HEK293 (cell line): ENCODE results near the gene SLC25A11.
A peak's percentile ranks its signal among the peaks of the same experiment; 100 is the strongest.

Source experiments
- CTCF ChIA-PET: fragments of 350-600 bp; formaldehyde crosslinking; extraction: SDS; loops from one replicate; lab custom pipeline; 2021; ENCODE audit warnings: antibody characterized with exemption; lab: Yijun Ruan, JAX
- POLR2A ChIA-PET: fragments of 300-600 bp; formaldehyde crosslinking; extraction: SDS; loops from one replicate; lab custom pipeline; 2020; ENCODE audit warnings: antibody characterized with exemption, inconsistent platforms; lab: Yijun Ruan, JAX
- H3K27ac ChIP-seq: fragments of 200-500 bp; sonication (Bioruptor generic); 2 replicates; pipeline ENCODE4 v1.5.1; 2014; ENCODE audit warnings: low read depth, low read length, control low read depth, inconsistent platforms; ENCODE audit errors: extremely low read depth
- H3K36me3 ChIP-seq, 2 experiments: fragments of 200-500 bp in 1 of 2; sonication (Bioruptor generic) in 1 of 2; 1 replicate in 1 of 2; 2 replicates in 1 of 2; pipeline ENCODE4 v1.5.1; 2014 to 2017; ENCODE audit warnings: inconsistent platforms in 2 of 2, low read length in 2 of 2; ENCODE audit not compliant: control insufficient read depth in 2 of 2, insufficient read depth in 1 of 2
- H3K4me1 ChIP-seq: fragments of 200-500 bp; sonication (Bioruptor generic); 2 replicates; pipeline ENCODE4 v1.5.1; 2014; ENCODE audit warnings: mild to moderate bottlenecking, low read length, inconsistent platforms; ENCODE audit not compliant: control insufficient read depth, insufficient read depth
- H3K4me3 ChIP-seq: 2 replicates; pipeline ENCODE4 v1.5.1; 2011; ENCODE audit warnings: low read depth, mild to moderate bottlenecking, control low read depth, low read length, moderate library complexity
- H3K9me3 ChIP-seq: fragments of 200-500 bp; sonication (Bioruptor generic); 2 replicates; pipeline ENCODE4 v1.5.1; 2014; ENCODE audit warnings: low read depth, low read length, inconsistent platforms; ENCODE audit not compliant: control insufficient read depth, insufficient read depth
- CTCF ChIP-seq: fragments of 450-650 bp; formaldehyde crosslinking; IDR thresholded peaks from 2 replicates; pipeline ENCODE4 v1.5.1; 2016; ENCODE audit warnings: missing biosample characterization, missing genetic modification characterization
- EGR2 ChIP-seq: fragments of 450-650 bp; formaldehyde crosslinking; IDR thresholded peaks from 2 replicates; pipeline ENCODE4 v1.5.1; 2016; ENCODE audit warnings: low read depth, missing biosample characterization, missing genetic modification characterization
- GLI2 ChIP-seq: fragments of 450-650 bp; formaldehyde crosslinking; IDR thresholded peaks from 2 replicates; pipeline ENCODE4; 2017; ENCODE audit warnings: missing biosample characterization, missing genetic modification characterization, low read depth, borderline replicate concordance
- GLI4 ChIP-seq: fragments of 450-650 bp; formaldehyde crosslinking; IDR thresholded peaks from 2 replicates; pipeline ENCODE4 v1.5.1; 2016; ENCODE audit warnings: missing biosample characterization, missing genetic modification characterization
- OSR2 ChIP-seq: fragments of 450-650 bp; formaldehyde crosslinking; IDR thresholded peaks from 2 replicates; pipeline ENCODE4 v1.5.1; 2016; ENCODE audit warnings: missing biosample characterization, missing genetic modification characterization
- REPIN1 ChIP-seq: fragments of 450-650 bp; formaldehyde crosslinking; IDR thresholded peaks from 2 replicates; pipeline ENCODE4 v1.5.1; 2017; ENCODE audit warnings: missing biosample characterization, missing genetic modification characterization, low read depth
- YY1 ChIP-seq: fragments of 450-650 bp; formaldehyde crosslinking; IDR thresholded peaks from 2 replicates; pipeline ENCODE4 v1.5.1; 2018; ENCODE audit warnings: missing biosample characterization, missing genetic modification characterization
- ZBTB11 ChIP-seq: fragments of 450-650 bp; formaldehyde crosslinking; conservative IDR thresholded peaks from 2 replicates; pipeline ENCODE4 v1.5.1; 2016; ENCODE audit warnings: low read depth, missing biosample characterization, missing genetic modification characterization
- ZBTB17 ChIP-seq: fragments of 450-650 bp; formaldehyde crosslinking; IDR thresholded peaks from 2 replicates; pipeline ENCODE4 v1.5.1; 2016; ENCODE audit warnings: missing biosample characterization, missing genetic modification characterization
- ZFHX2 ChIP-seq: fragments of 450-650 bp; formaldehyde crosslinking; conservative IDR thresholded peaks from 2 replicates; pipeline ENCODE4 v1.5.1; 2016; ENCODE audit warnings: missing biosample characterization, missing genetic modification characterization
- ZNF10 ChIP-seq: fragments of 450-650 bp; formaldehyde crosslinking; IDR thresholded peaks from 2 replicates; pipeline ENCODE4 v1.5.1; 2017; ENCODE audit warnings: missing biosample characterization, missing genetic modification characterization
- ZNF133 ChIP-seq: fragments of 450-650 bp; formaldehyde crosslinking; IDR thresholded peaks from 2 replicates; pipeline ENCODE4 v1.5.1; 2016; ENCODE audit warnings: missing biosample characterization, missing genetic modification characterization
- ZNF2 ChIP-seq: fragments of 450-650 bp; formaldehyde crosslinking; IDR thresholded peaks from 2 replicates; pipeline ENCODE4 v1.5.1; 2016; ENCODE audit warnings: missing biosample characterization, missing genetic modification characterization
- ZNF214 ChIP-seq: fragments of 450-650 bp; formaldehyde crosslinking; IDR thresholded peaks from 2 replicates; pipeline ENCODE4 v1.5.1; 2017; ENCODE audit warnings: missing biosample characterization, mild to moderate bottlenecking, missing genetic modification characterization, borderline replicate concordance
- ZNF324 ChIP-seq: fragments of 450-650 bp; formaldehyde crosslinking; IDR thresholded peaks from 2 replicates; pipeline ENCODE4 v1.5.1; 2016; ENCODE audit warnings: missing biosample characterization, missing genetic modification characterization
- ZNF335 ChIP-seq: fragments of 450-650 bp; formaldehyde crosslinking; conservative IDR thresholded peaks from 2 replicates; pipeline ENCODE4 v1.5.1; 2016; ENCODE audit warnings: missing biosample characterization, missing genetic modification characterization
- ZNF354C ChIP-seq: fragments of 450-650 bp; formaldehyde crosslinking; IDR thresholded peaks from 2 replicates; pipeline ENCODE4 v1.5.1; 2016; ENCODE audit warnings: missing biosample characterization, missing genetic modification characterization, low read depth, borderline replicate concordance
- ZNF510 ChIP-seq: fragments of 450-650 bp; formaldehyde crosslinking; IDR thresholded peaks from 2 replicates; pipeline ENCODE4 v1.5.1; 2018; ENCODE audit warnings: mild to moderate bottlenecking, missing genetic modification characterization, missing biosample characterization; ENCODE audit not compliant: insufficient replicate concordance
- ZNF521 ChIP-seq: fragments of 450-650 bp; formaldehyde crosslinking; IDR thresholded peaks from 2 replicates; pipeline ENCODE4 v1.5.1; 2017; ENCODE audit warnings: missing biosample characterization, mild to moderate bottlenecking, missing genetic modification characterization
- ZNF530 ChIP-seq: fragments of 450-650 bp; formaldehyde crosslinking; IDR thresholded peaks from 2 replicates; pipeline ENCODE4 v1.5.1; 2016; ENCODE audit warnings: low read depth, missing biosample characterization, missing genetic modification characterization
- ZNF549 ChIP-seq: fragments of 450-650 bp; IDR thresholded peaks from 2 replicates; pipeline ENCODE4 v1.5.1; 2018; ENCODE audit warnings: missing biosample characterization, missing genetic modification characterization, mild to moderate bottlenecking, inconsistent platforms, moderate library complexity
- ZNF555 ChIP-seq: fragments of 450-650 bp; formaldehyde crosslinking; conservative IDR thresholded peaks from 2 replicates; pipeline ENCODE4 v1.5.1; 2017; ENCODE audit warnings: missing biosample characterization, mild to moderate bottlenecking, missing genetic modification characterization, inconsistent platforms
- ZNF600 ChIP-seq: fragments of 450-650 bp; formaldehyde crosslinking; IDR thresholded peaks from 2 replicates; pipeline ENCODE4 v1.5.1; 2016; ENCODE audit warnings: missing biosample characterization, missing genetic modification characterization
- ZNF639 ChIP-seq: fragments of 450-650 bp; formaldehyde crosslinking; IDR thresholded peaks from 2 replicates; pipeline ENCODE4 v1.5.1; 2016; ENCODE audit warnings: missing biosample characterization, missing genetic modification characterization
- ZNF645 ChIP-seq: fragments of 450-650 bp; formaldehyde crosslinking; IDR thresholded peaks from 2 replicates; pipeline ENCODE4; 2016; ENCODE audit warnings: missing biosample characterization, missing genetic modification characterization
- ZNF677 ChIP-seq: fragments of 450-650 bp; IDR thresholded peaks from 2 replicates; pipeline ENCODE4 v1.5.0; 2018; ENCODE audit warnings: missing biosample characterization, mild to moderate bottlenecking, missing genetic modification characterization, moderate library complexity
- ZNF777 ChIP-seq: fragments of 450-650 bp; formaldehyde crosslinking; IDR thresholded peaks from 2 replicates; pipeline ENCODE4 v1.5.1; 2017; ENCODE audit warnings: missing biosample characterization, missing genetic modification characterization, borderline replicate concordance

Gene SLC25A11

GRCh38 chr17:4920351-4921048 is 19.3 kb downstream of the SLC25A11 start:
- TF ChIP-seq ZNF530 (tag by site-specific recombination) (no peak), ZNF639 (tag by site-specific recombination) (no peak), ZBTB11 (tag by site-specific recombination) (no peak), ZNF214 (no peak), ZBTB17 (tag by site-specific recombination) (no peak), EGR2 (tag by site-specific recombination) (peak; percentile 59), GLI4 (no peak), ZNF133 (tag by site-specific recombination) (no peak), ZNF677 (no peak), CTCF (no peak), ZFHX2 (tag by site-specific recombination) (peak; percentile 71), ZNF510 (tag by site-specific recombination) (no peak), ZNF600 (tag by site-specific recombination) (0 out of 2 replicates have a peak, but pooled peaks have one; percentile 5), OSR2 (no peak), ZNF354C (tag by site-specific recombination) (no peak), ZNF777 (tag by site-specific recombination) (no peak), ZNF555 (tag by site-specific recombination) (no peak), ZNF10 (tag by site-specific recombination) (peak; percentile 77), ZNF521 (tag by site-specific recombination) (no peak), ZNF2 (no peak), ZNF645 (tag by site-specific recombination) (no peak), YY1 (no peak), ZNF549 (tag by site-specific recombination) (no peak), GLI2 (tag by site-specific recombination) (no peak), REPIN1 (tag by site-specific recombination) (no peak), ZNF335 (tag by site-specific recombination) (no peak), ZNF324 (tag by site-specific recombination) (no peak)
- Histone ChIP-seq H3K4me3 (no peak overlapping the region), H3K36me3 (no peaks in the 10 kb centered on the region; a peak in 1 of 3 replicates), H3K4me1 (no peaks in the 10 kb centered on the region), H3K27ac (no peak overlapping the region), H3K9me3 (no peaks in the 10 kb centered on the region)
- CTCF ChIA-PET = interaction anchor here (0.6 to 2.4 kb wide), 6 partner anchors 8 to 429 kb away, joined by 3 to 14 read pairs (median 4); partner anchors contain the start of genes RNF167 and SLC25A11
- POLR2A ChIA-PET = interaction anchor here (0.7 to 1.4 kb wide), 3 partner anchors 15 to 30 kb away, joined by 3 read pairs; partner anchors contain the start of genes ENO3, RNF167 and SLC25A11
